Rectal smooth muscle tissue (tissue), 1 donor: Measurements from ENCODE around the gene DLEU7.

Experiments
- H3K27ac ChIP-seq: one replicate; pipeline ENCODE4 v1.7.0; 2013; ENCODE audit warnings: low read depth, low read length, inconsistent platforms
- H3K27me3 ChIP-seq: one replicate; pipeline ENCODE4 v1.7.0; 2013; ENCODE audit warnings: low read length; ENCODE audit not compliant: control insufficient read depth, insufficient read depth
- H3K36me3 ChIP-seq: one replicate; pipeline ENCODE4 v1.7.0; 2013; ENCODE audit warnings: low read length; ENCODE audit not compliant: control insufficient read depth, insufficient read depth
- H3K4me1 ChIP-seq: one replicate; pipeline ENCODE4 v1.7.0; 2013; ENCODE audit warnings: low read length; ENCODE audit not compliant: control insufficient read depth, insufficient read depth
- H3K4me3 ChIP-seq: one replicate; pipeline ENCODE4 v1.7.0; 2013; ENCODE audit warnings: low read length
- H3K9ac ChIP-seq: one replicate; pipeline ENCODE4 v1.7.0; 2013; ENCODE audit warnings: low read length

The DLEU7 gene

GRCh38 chr13:50780201-50781015 lies 63.1 kb downstream of the DLEU7 start:
- H3K4me1 ChIP-seq: no peaks in the 10 kb centered on the region
- no peaks in the 10 kb centered on the region for H3K27me3 ChIP-seq
- H3K4me3 ChIP-seq: no peak overlapping the region
- no peaks in the 10 kb centered on the region for H3K36me3 ChIP-seq
- H3K27ac ChIP-seq: no peak overlapping the region
- no peak overlapping the region for H3K9ac ChIP-seq

- Histone ChIP-seq H3K4me1 (no peaks in the 10 kb centered on the region), H3K27ac (no peak overlapping the region), H3K9ac (no peak overlapping the region), H3K4me3 (no peak overlapping the region), H3K27me3 (no peaks in the 10 kb centered on the region), H3K36me3 (no peaks in the 10 kb centered on the region)
Observed at GRCh38 chr13:50779443-50780200, 63.9 kb downstream of the DLEU7 start.
